CD4-positive, alpha-beta T cell treated with Interleukin-21 for 1 hour (primary cell): Measurements from ENCODE around the gene TMEM200B.
"Not testable (repeated sequence)": the region's sequence is repeated elsewhere in the genome, so short reads cannot be mapped to it uniquely, and the experiment has no call there.

Experiments used
- DNase-seq: peaks from one replicate; pipeline ENCODE4 v3.0.0-alpha.2; 2020

TMEM200B gene

GRCh38 chr1:29123887-29124365, at the start of gene TMEM200B:
TMEM200B (minus strand) TSS chr1:29123903; CDS start chr1:29121828, 2,075 bp downstream.
- DNase-seq: no peak

DNA sequence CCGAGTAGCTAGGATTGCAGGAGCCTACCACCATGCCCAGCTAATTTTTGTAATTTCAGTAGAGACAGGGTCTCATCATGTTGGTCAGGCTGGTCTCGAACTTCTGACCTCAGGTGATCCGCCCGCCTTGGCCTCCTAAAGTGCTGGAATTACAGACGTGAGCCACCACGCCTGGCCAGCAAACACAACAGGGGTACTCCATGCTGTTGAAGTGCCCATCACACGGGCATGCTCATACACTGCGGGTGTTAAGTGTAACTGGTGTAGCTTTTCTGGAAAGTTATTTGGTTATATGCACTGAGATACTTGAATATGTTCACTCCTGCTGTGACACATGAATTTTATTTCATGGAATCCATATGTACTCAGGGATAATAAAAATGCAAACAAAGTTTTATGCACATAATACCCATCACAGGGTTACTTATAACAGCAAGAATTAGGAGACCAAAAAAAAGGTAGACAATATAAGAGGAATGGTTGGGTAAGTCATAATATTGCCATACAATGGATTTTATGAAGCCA, 48.8 kb upstream of the TMEM200B start:
- DNase-seq: no peak

DNA sequence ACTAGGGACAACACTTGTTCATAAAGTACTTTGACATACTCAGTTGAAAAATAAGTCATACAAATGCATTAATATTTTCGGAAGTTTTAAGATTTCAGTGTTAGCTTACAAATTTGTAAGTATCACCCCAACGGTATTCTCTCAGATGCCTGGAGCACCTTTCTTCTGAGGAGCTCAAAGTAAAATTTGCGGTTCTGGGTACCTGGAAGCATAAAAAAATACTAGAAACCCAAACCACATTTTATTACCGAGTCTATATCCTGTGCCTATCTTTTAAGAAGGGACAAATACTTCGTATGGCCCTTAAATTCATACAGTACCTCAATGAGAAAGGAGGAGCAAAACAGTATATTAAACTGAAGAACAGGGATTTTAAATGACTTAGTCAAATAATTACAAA, 47.8 kb upstream of the TMEM200B start:
- DNase-seq: no peak

GRCh38 chr1:29171089-29171488, 47.4 kb upstream of the TMEM200B start:
- no peak for DNase-seq

DNA sequence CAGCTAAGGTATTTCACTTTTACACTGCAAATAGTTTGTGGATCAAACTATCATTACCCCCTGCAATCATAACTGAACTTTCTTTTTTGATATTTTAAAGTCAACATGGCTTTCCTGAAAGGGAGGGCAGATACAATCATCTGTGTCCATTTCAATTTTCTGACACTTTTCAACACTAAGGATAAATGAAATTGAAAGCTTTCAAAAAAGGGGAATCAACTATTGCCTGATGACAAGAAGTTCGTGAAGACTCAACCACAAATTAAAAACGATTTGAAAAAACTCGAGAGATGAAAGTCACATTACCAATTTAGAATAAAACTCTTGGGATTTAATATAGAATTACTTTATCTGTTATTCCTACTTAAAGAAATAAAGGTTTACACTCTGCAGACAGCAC, 46.3 kb upstream of the TMEM200B start:
- DNase-seq: no peak

DNA sequence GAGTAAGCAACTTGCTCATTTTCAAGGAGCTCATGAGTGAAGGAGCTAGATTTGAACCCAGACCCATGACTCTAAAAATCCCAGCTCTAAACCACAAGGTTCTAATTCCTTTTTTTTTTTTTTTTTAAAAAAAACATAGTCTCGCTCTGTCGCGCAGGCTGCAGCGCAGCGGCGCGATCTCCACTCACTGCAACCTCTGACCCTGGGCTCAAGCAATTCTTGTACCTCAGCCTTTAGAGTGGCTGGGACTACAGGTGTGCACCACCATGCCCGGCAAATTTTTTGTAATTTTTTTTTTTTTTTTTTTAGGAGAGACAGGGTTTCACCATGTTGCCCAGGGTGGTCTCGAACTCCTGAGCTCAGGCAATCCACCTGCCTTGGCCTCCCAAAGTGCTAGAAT, 44.2 kb upstream of the TMEM200B start:
- DNase-seq: no peak

DNA sequence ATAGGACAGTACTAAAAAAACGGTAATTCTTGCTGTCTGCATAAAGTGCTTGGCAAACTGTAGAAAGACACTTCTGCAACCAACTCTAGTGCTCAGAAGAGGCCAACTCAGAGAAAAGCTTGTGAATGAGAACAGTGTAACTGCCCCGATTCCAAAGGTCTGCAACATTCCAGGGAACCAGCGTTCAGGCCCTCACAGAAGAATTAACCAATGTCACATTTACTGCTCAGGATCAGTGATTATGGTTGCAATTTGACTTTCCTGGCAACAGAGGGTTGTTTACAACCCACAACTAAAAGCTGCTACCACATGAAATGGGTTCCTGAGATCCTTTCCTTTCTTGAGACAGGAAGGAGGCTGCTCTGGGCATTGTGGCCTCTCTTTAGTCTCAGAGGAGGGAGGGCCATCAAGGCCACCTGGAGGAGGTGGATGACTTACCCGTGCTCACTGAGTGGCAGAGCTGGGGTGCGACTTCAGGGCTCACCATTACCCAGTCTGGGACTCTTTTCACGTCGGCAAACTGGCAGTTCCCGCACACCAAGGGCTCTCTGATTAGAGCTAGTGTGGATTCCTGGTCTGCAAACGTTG, 42.7 kb upstream of the TMEM200B start:
- no peak for DNase-seq

DNA sequence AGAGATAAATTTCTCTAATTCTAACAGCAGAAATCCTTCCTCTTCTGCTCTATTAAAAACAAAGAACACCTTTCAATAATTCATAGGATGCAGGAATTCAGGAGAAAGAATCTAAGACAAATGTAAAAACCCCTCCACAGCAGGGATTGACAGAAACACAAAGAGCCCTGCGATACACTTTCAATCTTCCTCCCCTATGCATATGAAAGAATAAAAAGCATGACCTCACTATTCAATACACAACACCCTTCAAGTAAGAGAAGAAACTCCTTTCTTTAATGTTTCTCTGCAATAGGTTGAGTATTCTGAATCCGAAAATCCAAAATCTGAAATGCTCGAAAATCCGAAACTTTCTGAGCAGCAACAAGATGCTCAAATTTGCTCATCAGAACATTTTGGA, 40.9 kb upstream of the TMEM200B start:
- DNase-seq: no peak

DNA sequence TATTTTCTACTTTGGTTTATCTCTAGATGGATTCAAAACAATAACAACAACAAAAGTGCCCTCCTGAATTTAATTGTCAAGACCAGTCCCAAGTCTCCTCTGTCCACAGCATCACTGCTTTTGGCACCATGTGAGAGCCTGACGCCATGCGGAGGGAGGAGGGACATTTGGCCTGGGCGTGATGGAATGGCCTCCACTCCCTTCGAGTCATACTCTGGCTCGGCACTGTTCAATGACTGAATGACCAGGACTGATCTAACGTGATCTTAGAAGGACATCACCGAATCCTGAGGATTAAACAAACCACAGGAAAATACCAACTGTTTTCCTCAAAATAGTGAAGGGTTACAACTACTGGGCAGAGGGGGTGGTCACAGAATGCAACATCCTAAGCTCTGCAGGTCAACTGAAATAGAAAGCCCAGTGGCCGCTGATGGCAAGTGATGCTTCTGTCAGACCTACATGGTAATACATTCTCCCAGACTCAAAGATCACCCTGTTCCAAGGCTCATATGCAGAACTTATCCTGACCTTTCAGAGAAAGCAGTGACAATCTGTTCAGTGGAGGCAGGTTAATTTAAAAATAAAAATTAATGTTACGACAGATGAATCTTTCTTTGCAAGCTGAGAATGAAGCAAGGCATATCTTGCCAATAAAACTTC, 38.9 kb upstream of the TMEM200B start:
- DNase-seq: no peak

DNA sequence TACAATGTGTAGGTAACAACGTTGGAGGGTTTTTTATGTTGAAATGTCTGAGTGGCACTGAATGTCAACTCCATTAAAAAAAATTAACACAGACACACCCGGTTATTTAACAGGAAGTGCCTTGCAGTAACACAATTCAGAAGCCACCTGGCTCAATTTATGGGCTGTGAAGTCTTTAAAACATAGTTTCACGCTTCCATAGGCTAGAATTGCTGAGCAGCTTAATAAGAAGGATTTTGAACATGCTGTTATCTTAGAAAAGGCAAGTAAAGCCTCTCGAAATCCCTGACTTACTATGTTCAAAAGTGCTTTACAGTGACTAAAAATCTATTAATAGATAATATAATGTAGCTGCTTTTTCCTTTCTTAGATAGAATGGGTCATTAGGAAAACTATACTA, 38.3 kb upstream of the TMEM200B start:
- no peak for DNase-seq

DNA sequence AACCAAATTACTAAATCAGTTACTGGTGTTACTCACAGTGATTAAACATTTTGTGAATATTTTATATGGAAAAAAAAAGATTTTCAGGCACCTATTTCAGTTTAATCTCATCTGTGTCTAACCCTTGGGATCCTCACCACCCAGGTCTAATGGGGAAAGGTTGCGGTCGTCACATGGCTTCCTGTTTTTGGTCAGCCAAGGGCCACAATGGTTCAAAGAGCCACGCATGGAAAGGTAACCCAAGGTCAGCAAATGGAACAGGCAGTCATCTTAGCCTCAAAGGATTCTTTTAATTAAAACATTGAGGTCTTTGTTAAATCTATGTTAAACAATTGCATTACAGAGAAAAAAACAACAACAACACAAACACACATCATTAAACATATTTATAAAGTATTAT, 36.1 kb upstream of the TMEM200B start:
- no peak for DNase-seq

DNA sequence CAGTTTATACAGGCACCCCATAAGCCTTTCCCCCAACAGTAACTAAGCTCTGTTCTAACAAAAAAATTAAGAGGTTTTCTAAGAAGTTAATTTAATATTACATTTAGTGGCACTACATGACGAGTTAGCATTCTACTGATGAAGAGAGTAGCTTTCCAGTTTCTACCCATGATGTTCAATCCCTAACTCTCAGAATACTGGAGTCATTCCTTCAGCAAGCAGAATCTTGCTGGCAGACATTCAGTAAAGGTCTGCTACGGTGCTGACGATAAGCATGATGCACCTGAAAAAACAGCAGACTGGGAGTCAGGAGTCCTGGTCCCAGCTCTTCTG, 33.5 kb upstream of the TMEM200B start:
- DNase-seq: no peak

DNA sequence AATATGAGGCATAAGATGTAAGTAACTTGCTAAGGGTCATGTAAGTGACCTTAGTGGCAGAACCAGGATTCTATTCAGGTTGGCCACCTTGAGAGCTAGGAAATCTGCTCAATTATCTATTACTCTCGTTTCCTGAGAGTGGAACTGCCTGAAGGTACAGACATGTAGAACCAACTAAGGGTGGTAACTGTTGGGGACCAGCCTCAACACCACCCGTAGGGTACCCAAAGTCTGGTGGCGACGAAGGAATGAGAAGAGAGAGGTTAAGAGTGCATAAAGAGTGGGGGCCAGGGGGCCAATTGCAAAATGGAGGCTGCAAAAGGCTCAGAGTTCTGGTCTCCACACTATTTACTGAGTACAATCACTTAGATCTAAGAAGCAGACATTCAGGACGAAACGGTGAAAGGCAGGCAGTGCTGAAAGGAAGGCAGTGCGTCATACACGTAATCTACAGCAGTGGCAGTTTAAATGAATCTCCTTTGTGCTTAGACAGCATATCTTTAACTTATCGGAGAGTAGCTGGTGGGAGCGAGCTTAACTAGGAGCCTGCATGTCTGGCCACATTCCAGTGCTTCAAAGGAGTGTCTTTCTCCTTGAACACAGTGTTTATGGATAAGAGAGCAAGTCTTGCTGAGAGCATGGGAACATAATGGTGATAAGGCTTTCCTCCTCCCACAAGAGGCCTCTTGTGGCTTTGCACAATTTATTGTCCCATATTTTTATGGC, 33.0 kb upstream of the TMEM200B start:
- no peak for DNase-seq

GRCh38 chr1:29152046-29152805, 28.5 kb upstream of the TMEM200B start:
- DNase-seq: no peak

GRCh38 chr1:29150346-29150745, 26.6 kb upstream of the TMEM200B start:
- not testable (repeated sequence) for DNase-seq

DNA sequence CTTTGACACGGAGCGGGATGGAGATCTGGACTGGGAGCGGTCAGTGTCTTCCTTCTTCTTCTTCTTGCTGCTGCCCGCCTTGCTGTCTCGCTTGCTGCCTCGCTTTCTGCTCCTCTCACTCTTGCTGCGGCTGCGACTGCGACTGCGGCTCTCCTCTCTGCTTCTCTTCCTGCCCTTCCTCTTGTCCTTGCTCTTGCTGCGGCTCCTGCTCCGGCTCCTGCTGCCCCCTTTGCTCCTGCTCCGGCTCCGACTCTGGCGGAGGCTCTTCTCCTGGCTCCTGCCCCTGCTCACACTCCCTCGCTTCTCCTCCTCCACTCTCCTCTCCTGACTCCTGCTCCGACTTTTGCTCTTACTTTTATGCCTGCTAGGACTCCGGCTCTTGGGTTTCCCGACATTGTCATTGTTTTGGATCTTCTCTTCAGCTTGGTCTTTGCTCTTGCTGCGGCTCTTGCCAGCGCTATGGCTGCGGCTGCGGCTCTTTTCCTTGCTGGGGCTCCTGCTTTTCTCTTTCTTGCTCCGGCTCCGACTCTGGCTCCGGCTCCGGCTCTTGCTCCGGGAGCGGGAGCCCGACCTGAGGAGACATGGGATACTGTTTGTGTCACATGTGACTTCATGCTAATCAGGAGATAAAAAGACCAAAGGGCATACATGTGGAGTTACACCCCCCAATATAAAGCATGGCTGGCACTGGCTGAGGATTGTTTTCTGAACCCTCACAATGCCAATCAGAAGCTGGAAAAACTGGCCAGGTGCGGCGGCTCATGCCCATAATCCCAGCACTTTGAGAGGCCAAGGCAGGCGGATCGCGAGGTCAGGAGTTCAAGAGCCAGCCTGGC, 25.2 kb upstream of the TMEM200B start:
- DNase-seq: no peak

DNA sequence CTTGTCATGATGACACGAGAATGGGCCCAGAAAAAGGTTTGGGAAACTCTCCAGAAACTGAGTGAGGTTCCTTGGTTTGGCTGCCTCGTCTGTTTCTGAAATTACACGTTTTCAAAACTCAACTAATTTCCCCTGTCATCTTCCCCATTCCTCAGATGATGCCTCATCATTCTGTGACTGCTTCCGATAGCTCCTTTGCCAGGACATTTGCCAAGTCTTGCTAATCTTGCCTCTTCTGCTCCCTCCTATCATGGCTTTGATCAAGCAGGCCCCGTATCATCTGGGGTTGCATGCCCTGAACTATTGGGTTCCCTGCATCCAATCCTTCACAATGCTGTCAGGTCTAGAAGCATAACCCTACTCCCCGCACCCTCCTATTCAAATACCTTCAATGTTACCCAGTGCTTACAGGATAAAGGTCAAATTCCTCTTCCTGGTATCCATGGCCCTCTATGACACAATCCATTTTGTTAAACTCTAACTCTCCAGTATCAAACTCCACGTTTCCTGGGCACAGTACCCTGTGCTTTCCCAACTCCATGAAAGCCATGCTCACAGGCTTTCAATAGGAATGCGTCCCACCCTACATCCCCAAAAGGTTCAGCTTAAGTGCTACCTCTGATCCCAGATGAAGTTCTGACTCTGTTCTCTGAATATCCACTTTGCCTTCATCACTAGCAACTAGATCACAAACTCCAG, 22.2 kb upstream of the TMEM200B start:
- DNase-seq: no peak

DNA sequence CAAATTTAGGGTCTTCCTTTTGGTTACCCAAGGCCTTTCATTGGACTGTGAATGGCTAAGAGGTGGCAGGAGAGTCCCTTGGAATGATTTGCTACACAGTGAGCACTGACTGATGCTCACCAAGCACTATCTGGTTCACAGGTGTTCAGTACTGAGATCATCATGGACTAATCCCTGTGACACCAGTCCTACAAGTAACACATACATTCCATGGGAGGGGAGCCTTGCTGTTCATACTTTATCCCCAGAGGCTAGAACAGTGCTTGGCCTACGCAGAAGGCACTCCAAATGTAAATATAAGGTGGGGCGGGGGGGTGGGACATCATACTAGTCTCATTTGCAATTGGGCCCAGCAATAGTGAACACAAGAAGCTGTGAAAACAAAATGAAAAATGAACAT, 20.5 kb upstream of the TMEM200B start:
- DNase-seq: no peak

GRCh38 chr1:29142714-29143113, 19.0 kb upstream of the TMEM200B start:
- no peak for DNase-seq

- no peak for DNase-seq
Measured at GRCh38 chr1:29136391-29136915, 12.8 kb upstream of the TMEM200B start.

DNA sequence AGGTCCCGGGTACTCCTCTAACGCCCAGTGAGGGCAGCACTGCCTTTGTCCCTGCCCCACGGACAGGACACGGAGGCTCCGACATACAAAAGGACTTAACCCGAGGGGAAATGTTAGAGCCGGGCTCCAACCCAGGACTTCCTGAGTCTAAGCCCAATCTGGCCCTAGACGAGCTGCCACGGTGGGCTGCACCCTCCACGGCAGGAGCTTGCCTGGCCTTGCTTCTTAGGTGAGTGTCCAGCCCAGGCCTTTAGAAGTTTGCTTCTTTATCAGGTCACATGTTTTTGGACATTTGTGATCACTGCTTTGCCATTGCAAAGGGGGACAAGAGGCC, 11.0 kb upstream of the TMEM200B start:
- DNase-seq: no peak
